Calu3 (cell line): ENCODE data around the gene NUDT15. TPM values are rescaled to one million over a fixed set of nuclear protein-coding genes. Genes with fewer than 3 reads are reported as not detected.
"Not testable (repeated sequence)": the region's sequence is repeated elsewhere in the genome, so short reads cannot be mapped to it uniquely, and the experiment has no call there.

Source experiments
- BruUV-seq: library from RNA; stranded (reverse); fragments of 400-500 nt; replicated peaks from 2 replicates; lab custom pipeline; 2021; lab: Mats Ljungman, UMichigan
- CTCF ChIA-PET: fragments of 300-600 bp; sonication (Branson Sonifier 250); formaldehyde crosslinking; loops from one replicate; lab custom pipeline; 2022; ENCODE audit warnings: antibody characterized with exemption; lab: Charles Lee
- DNase-seq: peaks from one replicate; pipeline ENCODE4 v3.0.0; 2022
- H3K27ac Mint-ChIP-seq: one replicate; pipeline ENCODE4 v1.8.0; 2022; ENCODE audit warnings: mixed read lengths; ENCODE audit not compliant: unreplicated experiment
- H3K27me3 Mint-ChIP-seq: one replicate; pipeline ENCODE4 v1.8.0; 2022; ENCODE audit warnings: mixed read lengths; ENCODE audit not compliant: unreplicated experiment
- H3K36me3 Mint-ChIP-seq: one replicate; pipeline ENCODE4 v1.8.0; 2022; ENCODE audit warnings: mild to moderate bottlenecking, moderate library complexity, mixed read lengths; ENCODE audit not compliant: insufficient read depth, unreplicated experiment
- H3K4me1 Mint-ChIP-seq: one replicate; pipeline ENCODE4 v1.8.0; 2022; ENCODE audit warnings: mild to moderate bottlenecking, low read depth, mixed read lengths; ENCODE audit not compliant: unreplicated experiment
- H3K4me3 Mint-ChIP-seq: one replicate; pipeline ENCODE4 v1.8.0; 2022; ENCODE audit warnings: mild to moderate bottlenecking, low read depth, moderate library complexity, mixed read lengths; ENCODE audit not compliant: unreplicated experiment
- H3K9me3 Mint-ChIP-seq: one replicate; pipeline ENCODE4 v1.8.0; 2022; ENCODE audit warnings: low read depth, mixed read lengths; ENCODE audit not compliant: unreplicated experiment
- CTCF ChIP-seq: fragments of 200-600 bp; IDR thresholded peaks from one replicate; pipeline ENCODE4 v1.8.0; 2022; ENCODE audit warnings: antibody characterized with exemption; ENCODE audit not compliant: unreplicated experiment
- intact Hi-C: fragments of 100-400 bp; cut with micrococcal nuclease; formaldehyde crosslinking; loops from one replicate; pipeline ENCODE4 v1.10.0; 2022; ENCODE audit not compliant: unreplicated experiment
- total RNA-seq: library from RNA; stranded (reverse); gene quantifications from 2 replicates; pipeline ENCODE4 v1.2.3, GENCODE V29; 2022

NUDT15 gene
- total RNA-seq, 1 experiment from 2014 or later, result 19.4 TPM

GRCh38 chr13:48054601-48055000 is 17.1 kb downstream of the NUDT15 start:
- CTCF ChIA-PET, result no interaction called here
- intact Hi-C loops, result no loop called here
- Mint-ChIP-seq H3K4me3 (no peak overlapping the region), H3K4me1 (no peaks in the 10 kb centered on the region), H3K36me3 (peaks cover 12% of the 10 kb centered on the region), H3K27ac (no peak overlapping the region), H3K27me3 (no peaks in the 10 kb centered on the region), H3K9me3 (no peaks in the 10 kb centered on the region)
- DNase-seq, result no peak
- no peak for TF ChIP-seq CTCF
- no TSS peak for BruUV-seq

- no TSS peak for BruUV-seq
- H3K36me3 Mint-ChIP-seq, result peaks cover 9% of the 10 kb centered on the region
- CTCF ChIA-PET, result no interaction called here
- H3K4me1 Mint-ChIP-seq, result no peaks in the 10 kb centered on the region
- H3K27me3 Mint-ChIP-seq, result no peaks in the 10 kb centered on the region
- H3K27ac Mint-ChIP-seq, result no peak overlapping the region
- TF ChIP-seq CTCF, result no peak
- intact Hi-C loops, result no loop called here
- no peaks in the 10 kb centered on the region for H3K9me3 Mint-ChIP-seq
- DNase-seq, result no peak
- H3K4me3 Mint-ChIP-seq, result no peak overlapping the region
Observed at GRCh38 chr13:48055712-48056111, 18.2 kb downstream of the NUDT15 start.

- H3K36me3 Mint-ChIP-seq, H3K27ac Mint-ChIP-seq, intact Hi-C loops, H3K4me1 Mint-ChIP-seq, DNase-seq, CTCF ChIA-PET, H3K4me3 Mint-ChIP-seq, H3K9me3 Mint-ChIP-seq, H3K27me3 Mint-ChIP-seq, BruUV-seq: not testable (repeated sequence)
Observed at GRCh38 chr13:48058536-48058935, 21.0 kb downstream of the NUDT15 start.

GRCh38 chr13:48059951-48060350 is 22.4 kb downstream of the NUDT15 start:
- H3K4me3 Mint-ChIP-seq, BruUV-seq, intact Hi-C loops, H3K4me1 Mint-ChIP-seq, H3K36me3 Mint-ChIP-seq, H3K27me3 Mint-ChIP-seq, H3K27ac Mint-ChIP-seq, CTCF ChIA-PET, H3K9me3 Mint-ChIP-seq, DNase-seq: not testable (repeated sequence)

GRCh38 chr13:48066310-48066989 is 28.9 kb downstream of the NUDT15 start:
- no peak for TF ChIP-seq CTCF
- Mint-ChIP-seq H3K36me3 (peaks cover 14% of the 10 kb centered on the region), H3K27ac (no peak overlapping the region), H3K4me3 (no peak overlapping the region), H3K4me1 (no peaks in the 10 kb centered on the region), H3K9me3 (no peaks in the 10 kb centered on the region), H3K27me3 (no peaks in the 10 kb centered on the region)
- CTCF ChIA-PET, result interaction anchor here (0.6 kb wide), 1 partner anchor 188 kb away, joined by 3 read pairs; no protein-coding TSS in a partner anchor
- no peak for DNase-seq
- intact Hi-C loops, result no loop called here
- no TSS peak for BruUV-seq
